GM12864 (cell line): ENCODE data around the gene VANGL2.
A peak's percentile ranks its signal among the peaks of the same experiment; 100 is the strongest.
"Not testable (repeated sequence)": the region's sequence is repeated elsewhere in the genome, so short reads cannot be mapped to it uniquely, and the experiment has no call there.

ENCODE experiments used
- DNase-seq: peaks from one replicate; pipeline ENCODE4 v3.0.0-alpha.2; 2011; ENCODE audit warnings: low read depth
- H3K4me3 ChIP-seq: 2 replicates; pipeline ENCODE4 v1.5.1; 2011; ENCODE audit warnings: mild to moderate bottlenecking, low read depth, low read length, control low read depth
- TF ChIP-seq, protein P1 (sequence below): IDR thresholded peaks from 2 replicates; pipeline ENCODE4 v1.5.1; 2011; ENCODE audit warnings: low read depth, mild to moderate bottlenecking, moderate library complexity, low read length, control low read depth, inconsistent platforms; ENCODE audit errors: missing control alignments

Gene VANGL2

DNA sequence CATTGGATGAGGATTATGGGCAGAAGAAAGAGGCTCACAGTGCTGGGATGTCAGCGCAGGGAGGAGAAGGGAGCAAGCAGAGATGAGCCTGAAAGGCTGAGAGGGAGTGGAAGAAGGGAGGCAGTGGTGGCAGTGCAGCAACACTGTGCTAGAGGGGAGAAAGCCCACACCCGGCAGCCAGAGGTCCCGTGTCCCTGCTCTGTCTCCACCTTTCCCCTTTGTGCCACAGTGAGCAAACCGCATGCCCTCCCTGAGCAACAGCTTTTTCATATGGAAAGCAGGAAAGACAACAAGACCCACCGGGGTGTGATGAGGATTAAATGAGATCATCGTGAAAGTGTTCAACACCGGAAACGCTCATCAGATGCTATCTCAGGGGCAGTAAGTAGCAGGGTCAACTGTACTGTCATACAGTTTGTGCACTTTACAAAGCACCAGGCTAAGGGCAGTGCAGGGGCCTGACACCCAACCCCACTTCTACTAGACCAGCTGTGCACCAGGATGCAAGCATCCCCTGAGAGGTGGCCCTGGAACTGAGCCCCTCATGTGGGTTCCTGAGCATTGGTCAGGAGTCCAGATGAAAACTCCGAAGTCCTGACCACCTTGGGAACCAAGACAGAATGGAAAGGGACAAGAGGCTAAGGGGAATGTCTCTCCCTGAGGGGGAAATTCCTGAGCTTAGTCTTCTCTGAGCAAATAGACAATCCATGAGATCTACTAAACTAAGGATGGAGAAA is 24.4 kb upstream of the VANGL2 start:
- H3K4me3 ChIP-seq = no peak overlapping the region
- DNase-seq = no peak
- TF ChIP-seq, protein P1, sequence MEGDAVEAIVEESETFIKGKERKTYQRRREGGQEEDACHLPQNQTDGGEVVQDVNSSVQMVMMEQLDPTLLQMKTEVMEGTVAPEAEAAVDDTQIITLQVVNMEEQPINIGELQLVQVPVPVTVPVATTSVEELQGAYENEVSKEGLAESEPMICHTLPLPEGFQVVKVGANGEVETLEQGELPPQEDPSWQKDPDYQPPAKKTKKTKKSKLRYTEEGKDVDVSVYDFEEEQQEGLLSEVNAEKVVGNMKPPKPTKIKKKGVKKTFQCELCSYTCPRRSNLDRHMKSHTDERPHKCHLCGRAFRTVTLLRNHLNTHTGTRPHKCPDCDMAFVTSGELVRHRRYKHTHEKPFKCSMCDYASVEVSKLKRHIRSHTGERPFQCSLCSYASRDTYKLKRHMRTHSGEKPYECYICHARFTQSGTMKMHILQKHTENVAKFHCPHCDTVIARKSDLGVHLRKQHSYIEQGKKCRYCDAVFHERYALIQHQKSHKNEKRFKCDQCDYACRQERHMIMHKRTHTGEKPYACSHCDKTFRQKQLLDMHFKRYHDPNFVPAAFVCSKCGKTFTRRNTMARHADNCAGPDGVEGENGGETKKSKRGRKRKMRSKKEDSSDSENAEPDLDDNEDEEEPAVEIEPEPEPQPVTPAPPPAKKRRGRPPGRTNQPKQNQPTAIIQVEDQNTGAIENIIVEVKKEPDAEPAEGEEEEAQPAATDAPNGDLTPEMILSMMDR = no peak

DNA sequence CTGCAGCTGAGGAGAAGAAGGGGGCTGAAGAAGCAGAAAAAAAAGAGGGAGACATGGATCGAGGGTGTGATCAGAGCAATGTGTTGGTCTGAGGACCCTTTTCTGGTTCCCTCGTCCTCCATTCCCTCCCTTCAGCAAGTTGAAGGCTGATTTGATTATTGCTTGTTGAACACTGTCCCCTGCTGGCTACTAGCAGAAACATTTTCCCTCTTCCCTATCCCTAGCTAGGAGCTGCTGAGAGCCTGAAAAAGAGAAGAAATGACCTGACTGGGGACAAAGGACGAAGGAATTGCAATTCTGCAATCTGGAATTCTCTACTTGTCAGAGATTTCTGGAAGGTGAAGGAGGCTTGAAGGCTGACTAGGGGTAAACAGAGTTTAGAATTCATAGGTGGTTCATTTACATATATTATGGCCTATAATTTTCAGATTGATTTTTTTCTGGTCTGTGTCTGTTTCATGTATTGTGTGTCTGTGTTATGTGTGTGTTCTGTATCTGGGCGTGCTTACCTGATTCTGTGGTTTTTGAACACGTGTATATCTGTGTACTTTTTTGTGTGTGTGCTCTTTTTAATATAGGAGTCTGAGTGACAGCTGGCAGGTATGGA is 23.7 kb upstream of the VANGL2 start:
- TF ChIP-seq, protein P1 = peak; percentile 98
- DNase-seq = peak; percentile 30
- no peak overlapping the region for H3K4me3 ChIP-seq

DNA sequence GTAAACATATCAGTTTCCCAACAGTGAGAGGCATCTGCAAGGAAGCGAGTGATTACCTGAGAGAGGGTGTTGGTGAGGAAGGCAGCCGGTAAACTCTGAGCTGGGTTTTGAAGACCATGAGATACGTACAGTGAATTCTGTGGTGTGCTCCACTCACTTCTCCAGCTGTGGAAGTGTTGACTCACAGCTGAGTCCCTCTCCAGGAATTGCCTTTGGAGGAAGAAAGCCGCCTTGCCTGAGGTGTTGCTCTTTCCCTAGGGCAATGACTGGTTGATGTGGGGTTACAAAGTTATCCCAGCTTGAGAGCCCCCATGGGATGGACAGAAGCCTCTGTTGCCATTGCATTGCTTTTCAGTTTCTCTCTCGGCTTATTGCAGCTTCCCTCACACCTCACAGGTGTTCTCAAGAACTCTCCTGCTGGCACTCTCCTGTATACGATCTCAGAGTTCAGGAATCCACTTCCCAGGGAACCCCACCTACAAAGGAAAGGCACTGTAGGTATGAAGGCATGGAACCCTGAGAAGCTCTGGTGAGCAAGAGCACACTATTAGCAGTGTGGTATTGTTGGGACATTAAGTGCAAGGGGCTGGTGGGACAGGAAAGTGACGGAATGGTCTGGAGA is 22.7 kb upstream of the VANGL2 start:
- TF ChIP-seq, protein P1 = no peak
- DNase-seq = no peak

DNA sequence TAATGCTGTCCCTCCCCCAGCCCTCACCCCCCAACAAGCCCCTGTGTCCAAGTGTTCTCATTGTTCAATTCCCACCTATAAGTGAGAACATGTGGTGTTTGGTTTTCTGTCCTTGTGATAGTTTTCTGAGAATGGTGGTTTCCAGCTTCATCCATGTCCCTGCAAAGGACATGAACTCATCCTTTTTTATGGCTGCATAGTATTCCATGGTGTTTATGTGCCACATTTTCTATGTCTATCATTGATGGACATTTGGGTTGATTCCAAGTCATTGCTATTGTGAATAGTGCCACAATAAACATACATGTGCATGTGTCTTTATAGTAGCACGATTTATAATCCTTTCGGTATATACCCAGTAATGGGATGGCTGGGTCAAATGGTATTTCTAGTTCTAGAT is 15.6 kb upstream of the VANGL2 start:
- DNase-seq, H3K4me3 ChIP-seq: not testable (repeated sequence)

More for the DNA sequence above, 22.7 kb upstream of the VANGL2 start:
- no peak overlapping the region for H3K4me3 ChIP-seq

DNA sequence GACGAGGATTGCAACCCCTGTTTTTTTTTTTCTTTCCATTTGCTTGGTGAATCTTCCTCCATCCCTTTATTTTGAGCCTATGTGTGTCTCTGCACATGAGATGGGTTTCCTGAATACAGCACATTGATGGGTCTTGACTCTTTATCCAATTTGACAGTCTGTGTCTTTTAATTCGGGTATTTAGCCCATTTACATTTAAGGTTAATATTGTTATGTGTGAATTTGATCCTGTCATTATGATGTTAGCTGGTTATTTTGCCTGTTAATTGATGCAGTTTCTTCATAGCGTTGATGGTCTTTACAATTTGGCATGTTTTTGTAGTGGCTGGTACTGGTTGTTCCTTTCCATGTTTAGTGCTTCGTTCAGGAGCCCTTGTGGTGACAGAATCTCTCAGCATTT is 12.0 kb upstream of the VANGL2 start:
- DNase-seq, H3K4me3 ChIP-seq: not testable (repeated sequence)

DNA sequence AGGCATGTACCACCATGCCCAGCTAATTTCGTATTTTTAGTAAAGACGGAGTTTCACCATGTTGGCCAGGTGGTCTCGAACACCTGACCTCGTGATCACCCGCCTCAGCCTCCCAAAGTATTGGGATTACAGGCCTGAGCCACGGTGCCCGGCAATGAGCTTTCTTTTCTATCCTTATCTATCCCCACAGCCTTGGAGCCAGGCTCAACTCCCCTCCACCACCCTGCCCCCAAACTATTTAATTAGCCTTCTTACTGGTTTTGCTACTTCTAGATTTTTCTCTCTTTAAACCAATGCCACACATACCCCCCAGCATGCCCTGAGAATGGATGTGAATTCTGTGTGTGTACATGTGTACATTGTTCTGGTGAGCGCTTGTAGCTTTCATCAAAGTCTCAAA is 5.7 kb upstream of the VANGL2 start:
- no peak for DNase-seq
- TF ChIP-seq, protein P1 = no peak
- H3K4me3 ChIP-seq = no peak overlapping the region

DNA sequence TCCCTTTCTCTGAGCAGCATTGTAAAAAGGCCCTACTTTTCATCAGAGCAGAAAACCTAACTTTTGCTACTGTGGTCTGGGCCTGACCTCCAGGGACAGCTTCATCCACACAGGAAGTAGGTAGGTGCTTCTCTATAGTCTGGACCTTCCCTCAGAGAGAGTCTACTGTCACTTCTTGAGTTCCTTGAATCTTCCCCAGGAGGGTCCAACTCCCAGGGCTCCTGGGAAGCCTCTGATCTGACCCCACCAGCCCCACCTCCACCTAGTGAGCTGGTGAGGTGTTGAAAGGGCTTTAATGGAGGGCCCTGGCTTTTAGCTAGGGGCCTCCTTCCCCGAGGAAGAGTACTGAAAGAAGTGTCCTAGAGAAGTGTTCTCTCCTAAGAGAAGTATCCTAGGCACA is 2.7 kb upstream of the VANGL2 start:
- DNase-seq = no peak
- H3K4me3 ChIP-seq = no peak overlapping the region
- TF ChIP-seq, protein P1 = no peak

DNA sequence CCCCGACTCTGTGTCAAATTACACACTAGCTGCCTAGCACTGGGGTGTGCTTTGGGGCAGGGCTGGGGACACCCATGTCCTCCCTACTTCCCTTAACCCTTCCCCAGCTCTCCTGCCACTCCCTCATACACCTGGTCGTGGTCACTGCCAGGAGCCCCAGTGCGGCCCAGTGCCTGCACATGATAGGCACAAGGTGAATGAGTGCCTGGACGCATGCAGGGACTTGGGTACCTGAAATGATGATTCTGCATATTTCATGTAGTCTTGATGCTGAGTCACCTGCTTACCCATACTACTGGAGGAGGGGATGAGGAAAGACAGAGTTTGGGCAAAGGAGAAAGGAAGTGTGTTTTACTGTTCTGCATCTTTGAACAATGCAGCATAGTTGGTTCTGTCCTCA is 1.5 kb upstream of the VANGL2 start:
- TF ChIP-seq, protein P1 = no peak
- no peak overlapping the region for H3K4me3 ChIP-seq
- no peak for DNase-seq
